ENCODE results near the gene PLCG1.

- TF ChIP-seq POLR2A (IDR thresholded peaks at IDR 0.05) (no peak), CTCF (IDR thresholded peaks at IDR 0.05) (no peak)
Measured at GRCh38 chr20:41110930-41111577, 26.3 kb upstream of the PLCG1 start.
